ENCODE measurements around the gene C15orf39. TPM values are rescaled to one million over a fixed set of nuclear protein-coding genes. Genes with fewer than 3 reads are reported as not detected.
A peak's percentile ranks its signal among the peaks of the same experiment; 100 is the strongest.
"Not testable (repeated sequence)": the region's sequence is repeated elsewhere in the genome, so short reads cannot be mapped to it uniquely, and the experiment has no call there.

The C15orf39 gene
- total RNA-seq, 3 donors from 2014 or later, result 7.7 to 17.4 (median 11.5) TPM

DNA sequence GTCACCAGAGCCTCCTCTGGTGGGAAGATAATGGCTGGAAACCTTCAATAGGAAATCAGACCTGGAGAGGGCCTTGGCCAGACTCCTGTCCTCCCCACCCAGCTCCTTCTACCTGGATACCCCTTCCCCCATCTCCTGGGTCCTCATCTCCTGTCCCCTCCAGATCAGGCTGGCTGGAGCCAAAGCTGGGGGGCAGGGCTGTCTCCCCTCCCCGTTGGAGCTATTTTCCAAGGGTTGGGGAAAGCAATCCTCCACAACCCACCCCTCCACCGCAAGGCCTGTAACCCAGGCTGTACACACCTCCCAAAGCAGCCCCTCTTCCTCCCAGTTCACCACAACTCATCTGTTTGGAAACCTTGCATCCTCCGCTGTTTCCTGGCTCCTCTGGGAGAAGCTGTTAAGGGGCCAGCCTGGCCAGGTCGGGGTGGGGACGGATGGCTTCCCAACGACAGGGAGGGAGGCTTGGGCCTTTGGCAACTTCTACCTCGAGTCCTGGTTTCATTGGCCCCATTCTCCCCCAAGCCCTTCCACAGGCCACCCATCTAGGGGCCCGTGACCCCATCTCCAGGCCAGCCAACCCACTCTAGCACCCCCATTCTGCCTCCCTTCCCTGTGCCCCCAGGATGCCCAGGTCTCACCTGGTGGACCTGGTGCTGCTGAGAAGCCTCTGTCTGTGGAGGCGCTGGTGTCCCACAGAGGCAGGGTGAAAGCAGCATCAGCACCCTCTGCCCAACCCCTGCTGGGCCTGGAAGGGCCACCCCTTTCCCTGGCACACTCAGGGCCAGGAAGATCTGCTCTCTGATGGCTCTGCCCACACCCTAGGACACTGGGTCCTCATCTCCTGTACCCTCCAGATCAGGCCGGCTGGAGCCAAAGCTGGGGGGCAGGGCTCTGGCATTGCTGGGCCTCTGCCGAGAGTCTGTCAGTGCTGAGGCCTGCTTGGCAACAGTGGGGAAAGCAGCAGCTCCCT lies 34.4 kb downstream of the C15orf39 start:
- Histone ChIP-seq H3K36me3 (no peaks in the 10 kb centered on the region), H3K9me3 (no peaks in the 10 kb centered on the region), H3K27me3 (peaks cover 0 to 10% of the 10 kb centered on the region in 2 donors), H3K27ac (no peak overlapping the region), H3K4me3 (no peak overlapping the region), H3K4me1 (no peaks in the 10 kb centered on the region)
- TF ChIP-seq POLR2A (IDR thresholded peaks at IDR 0.05) (no peak), CTCF (IDR thresholded peaks at IDR 0.05) (no peak), POLR2AphosphoS5 (IDR thresholded peaks at IDR 0.05) (no peak)
- DNase-seq (ENCODE audit: low spot score in 2 of 2), result peak in 1 of 2 donors; percentile 45
- intact Hi-C loops (cut with DNase I; ENCODE audit: low total_unique reads), result no loop called here

GRCh38 chr15:75237316-75237982 lies 35.8 kb downstream of the C15orf39 start:
- no peak overlapping the region for H3K4me3 ChIP-seq
- DNase-seq (ENCODE audit: low spot score in 2 of 2), result peak in 1 of 2 donors; percentile 43
- TF ChIP-seq POLR2A (IDR thresholded peaks at IDR 0.05) (no peak), CTCF (IDR thresholded peaks at IDR 0.05) (no peak), POLR2AphosphoS5 (IDR thresholded peaks at IDR 0.05) (no peak)
- H3K4me1 ChIP-seq, result no peaks in the 10 kb centered on the region
- peaks cover 0 to 4% of the 10 kb centered on the region in 2 donors for H3K27me3 ChIP-seq
- no peaks in the 10 kb centered on the region for H3K9me3 ChIP-seq
- H3K27ac ChIP-seq, result no peak overlapping the region
- intact Hi-C loops (cut with DNase I; ENCODE audit: low total_unique reads), result no loop called here
- no peaks in the 10 kb centered on the region for H3K36me3 ChIP-seq

DNA sequence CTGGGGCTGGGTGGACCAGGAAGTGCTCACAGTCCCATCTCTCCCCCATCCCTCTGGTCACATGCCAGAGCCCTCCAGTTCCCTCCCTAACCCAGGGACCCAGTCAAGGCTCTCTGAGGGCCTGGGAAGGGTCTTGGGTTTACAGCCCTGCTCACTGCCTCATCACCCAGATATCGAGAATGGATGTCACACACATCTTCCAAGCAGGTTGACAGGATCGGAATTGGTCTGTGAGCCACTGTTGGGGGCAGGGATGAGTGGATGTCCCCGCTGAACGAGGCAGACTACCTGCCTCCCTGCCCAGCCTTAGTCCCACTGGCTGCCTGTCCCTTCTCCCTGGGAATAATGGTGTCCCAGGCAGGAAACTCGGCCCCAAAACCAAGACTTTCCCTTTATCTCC lies 36.5 kb downstream of the C15orf39 start:
- no peaks in the 10 kb centered on the region for H3K9me3 ChIP-seq
- H3K4me3 ChIP-seq, result no peak overlapping the region
- TF ChIP-seq CTCF (IDR thresholded peaks at IDR 0.05) (no peak), POLR2A (IDR thresholded peaks at IDR 0.05) (no peak), POLR2AphosphoS5 (IDR thresholded peaks at IDR 0.05) (no peak)
- peak in 1 of 2 donors; percentile 22 for DNase-seq (ENCODE audit: low spot score in 2 of 2)
- peaks cover 0 to 4% of the 10 kb centered on the region in 2 donors for H3K27me3 ChIP-seq
- no peak overlapping the region for H3K27ac ChIP-seq
- H3K4me1 ChIP-seq, result no peaks in the 10 kb centered on the region
- intact Hi-C loops (cut with DNase I; ENCODE audit: low total_unique reads), result no loop called here
- no peaks in the 10 kb centered on the region for H3K36me3 ChIP-seq

- DNase-seq (ENCODE audit: low spot score in 2 of 2); intact Hi-C loops (cut with DNase I; ENCODE audit: low total_unique reads); H3K9me3 ChIP-seq: not testable (repeated sequence)
These were observed 44.1 kb downstream of the C15orf39 start for GRCh38 chr15:75245741-75246140.

DNA sequence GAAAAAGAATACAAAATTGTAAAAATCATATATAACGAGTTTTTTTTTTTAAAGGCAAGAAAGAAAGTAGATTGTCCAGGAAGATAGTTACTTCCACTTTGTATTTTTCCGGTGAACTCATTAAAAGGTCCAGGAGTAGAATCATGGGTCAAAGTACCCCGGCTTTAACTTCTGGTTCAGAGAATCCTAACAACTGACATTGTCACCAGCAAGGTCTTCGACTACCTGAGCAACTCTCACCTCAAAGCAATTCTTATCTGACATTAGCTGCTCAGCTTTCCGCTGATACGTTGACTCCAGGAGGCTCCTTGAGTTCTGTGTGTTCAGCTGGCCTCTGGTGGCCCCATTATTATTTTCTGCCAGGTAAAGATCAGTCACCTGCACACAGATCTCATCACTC lies 47.3 kb downstream of the C15orf39 start:
- DNase-seq (ENCODE audit: low spot score in 2 of 2); H3K36me3 ChIP-seq; H3K27me3 ChIP-seq; intact Hi-C loops (cut with DNase I; ENCODE audit: low total_unique reads); H3K4me1 ChIP-seq; H3K27ac ChIP-seq; H3K4me3 ChIP-seq; H3K9me3 ChIP-seq: not testable (repeated sequence)

More at GRCh38 chr15:75245741-75246140, 44.1 kb downstream of the C15orf39 start:
- not testable (repeated sequence) for H3K36me3 ChIP-seq, H3K27ac ChIP-seq, H3K4me3 ChIP-seq, H3K4me1 ChIP-seq, H3K27me3 ChIP-seq

DNA sequence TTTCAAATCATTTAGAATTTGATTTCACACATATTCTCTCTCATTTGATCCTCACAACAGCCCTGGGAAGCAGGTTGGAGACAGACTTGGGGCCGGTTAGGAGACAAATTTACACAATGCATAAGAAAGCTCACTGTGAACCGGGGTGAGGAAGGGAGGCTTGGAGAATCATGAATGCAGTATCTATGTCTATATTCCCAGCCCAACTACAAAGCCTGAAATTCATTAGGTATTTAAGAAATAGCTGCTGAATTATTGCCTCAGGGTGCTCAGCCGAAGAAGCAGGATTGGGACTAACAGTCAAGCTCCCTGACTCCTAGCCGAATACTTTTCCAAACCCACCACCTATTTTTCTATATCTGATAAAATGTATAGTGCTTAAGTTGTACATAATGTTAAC lies 48.0 kb downstream of the C15orf39 start:
- H3K4me3 ChIP-seq, result no peak overlapping the region
- intact Hi-C loops (cut with DNase I; ENCODE audit: low total_unique reads), result no loop called here

GRCh38 chr15:75251343-75251742 lies 49.7 kb downstream of the C15orf39 start:
- intact Hi-C loops (cut with DNase I; ENCODE audit: low total_unique reads), result not testable (repeated sequence)

More for the DNA sequence above, 48.0 kb downstream of the C15orf39 start:
- no peaks in the 10 kb centered on the region for H3K27me3 ChIP-seq
- no peak for DNase-seq (ENCODE audit: low spot score in 2 of 2)
- no peaks in the 10 kb centered on the region for H3K9me3 ChIP-seq
- no peaks in the 10 kb centered on the region for H3K4me1 ChIP-seq
- no peak overlapping the region for H3K27ac ChIP-seq
- TF ChIP-seq POLR2AphosphoS5 (IDR thresholded peaks at IDR 0.05) (no peak), CTCF (IDR thresholded peaks at IDR 0.05) (no peak), POLR2A (IDR thresholded peaks at IDR 0.05) (no peak)
- H3K36me3 ChIP-seq, result no peaks in the 10 kb centered on the region

GRCh38 chr15:75252285-75252684 lies 50.6 kb downstream of the C15orf39 start:
- H3K36me3 ChIP-seq; H3K27ac ChIP-seq; H3K4me1 ChIP-seq; H3K27me3 ChIP-seq; H3K9me3 ChIP-seq; DNase-seq (ENCODE audit: low spot score in 2 of 2); H3K4me3 ChIP-seq; intact Hi-C loops (cut with DNase I; ENCODE audit: low total_unique reads): not testable (repeated sequence)

More at GRCh38 chr15:75251343-75251742, 49.7 kb downstream of the C15orf39 start:
- H3K4me3 ChIP-seq; H3K27me3 ChIP-seq; H3K9me3 ChIP-seq; DNase-seq (ENCODE audit: low spot score in 2 of 2); H3K27ac ChIP-seq; H3K36me3 ChIP-seq; H3K4me1 ChIP-seq: not testable (repeated sequence)

All from breast epithelium (tissue), 4 donors.